Osteoblast (primary cell): ENCODE data around the gene DAGLB. TPM values are rescaled to one million over a fixed set of nuclear protein-coding genes. Genes with fewer than 3 reads are reported as not detected.
A peak's percentile ranks its signal among the peaks of the same experiment; 100 is the strongest.

ENCODE experiments used
- DNase-seq: peaks from one replicate; pipeline ENCODE4 v3.0.0; 2011; ENCODE audit warnings: low spot score, mixed read lengths; ENCODE audit not compliant: insufficient read length; ENCODE audit errors: missing footprints
- H2AFZ ChIP-seq: 2 replicates; pipeline ENCODE4 v1.6.0; 2011; ENCODE audit warnings: mild to moderate bottlenecking, low read length
- H3K27ac ChIP-seq: 2 replicates; pipeline ENCODE4 v1.5.1; 2011; ENCODE audit warnings: mild to moderate bottlenecking, low read depth, low read length, moderate library complexity
- H3K27me3 ChIP-seq: 2 replicates; pipeline ENCODE4 v1.6.0; 2012; ENCODE audit warnings: mild to moderate bottlenecking, control low read depth, inconsistent platforms, low read length, moderate library complexity; ENCODE audit not compliant: insufficient read depth
- H3K36me3 ChIP-seq: 2 replicates; pipeline ENCODE4 v1.5.1; 2011; ENCODE audit warnings: mild to moderate bottlenecking, low read length, control low read depth, moderate library complexity; ENCODE audit not compliant: insufficient read depth
- H3K4me1 ChIP-seq: 2 replicates; pipeline ENCODE4 v1.5.1; 2011; ENCODE audit warnings: mild to moderate bottlenecking, low read length, control low read depth, moderate library complexity; ENCODE audit not compliant: insufficient read depth
- H3K4me2 ChIP-seq: 2 replicates; pipeline ENCODE4 v1.6.0; 2011; ENCODE audit warnings: mild to moderate bottlenecking, low read length; ENCODE audit not compliant: insufficient read depth
- H3K4me3 ChIP-seq: fragments of 200-600 bp; sonication (generic); 3 replicates; pipeline ENCODE4 v1.5.1; 2012; ENCODE audit warnings: mild to moderate bottlenecking, low read length, inconsistent platforms; ENCODE audit not compliant: insufficient read depth
- H3K79me2 ChIP-seq: 2 replicates; pipeline ENCODE4 v1.6.0; 2012; ENCODE audit warnings: mild to moderate bottlenecking, low read length, control low read depth, inconsistent platforms; ENCODE audit not compliant: insufficient read depth
- H3K9me3 ChIP-seq: 2 replicates; pipeline ENCODE4 v1.5.1; 2011; ENCODE audit warnings: low read depth, low read length, control low read depth
- H4K20me1 ChIP-seq: 2 replicates; pipeline ENCODE4 v1.6.0; 2012; ENCODE audit warnings: mild to moderate bottlenecking, low read length, control low read depth; ENCODE audit not compliant: insufficient read depth
- CTCF ChIP-seq: IDR thresholded peaks from 2 replicates; pipeline ENCODE4 v1.5.1; 2011; ENCODE audit warnings: mild to moderate bottlenecking, low read depth, low read length, moderate library complexity; ENCODE audit errors: extremely low read depth
- total RNA-seq: library from RNA; depleted of rRNA; stranded (reverse); fragments of >200 nt; gene quantifications from 2 replicates; pipeline ENCODE4 v1.2.3, GENCODE V29; 2012

Gene DAGLB
- total RNA-seq, 1 donor = 17.4 TPM

- Histone ChIP-seq H3K4me3 (peak overlapping the region; percentile 91), H4K20me1 (peaks cover 77% of the 10 kb centered on the region)
Measured at GRCh38 chr7:6480323-6480660, 32.5 kb upstream of the DAGLB start.

GRCh38 chr7:6479067-6479466 lies 31.3 kb upstream of the DAGLB start:
- TF ChIP-seq CTCF = no peak
- Histone ChIP-seq H3K27me3 (no peaks in the 10 kb centered on the region), H2AFZ (no peak overlapping the region), H3K4me1 (peaks cover 52% of the 10 kb centered on the region), H3K9me3 (no peaks in the 10 kb centered on the region), H3K36me3 (peaks cover 51% of the 10 kb centered on the region), H3K27ac (peak overlapping the region; percentile 26), H4K20me1 (peaks cover 89% of the 10 kb centered on the region), H3K4me3 (no peak overlapping the region), H3K4me2 (no peak overlapping the region), H3K79me2 (peaks cover 99% of the 10 kb centered on the region)
- no peak for DNase-seq

More at GRCh38 chr7:6480323-6480660, 32.5 kb upstream of the DAGLB start:
- peaks cover 40% of the 10 kb centered on the region for H3K36me3 ChIP-seq
- H3K4me1 ChIP-seq = peaks cover 58% of the 10 kb centered on the region
- TF ChIP-seq CTCF = no peak
- no peaks in the 10 kb centered on the region for H3K9me3 ChIP-seq
- no peak overlapping the region for H2AFZ ChIP-seq
- no peaks in the 10 kb centered on the region for H3K27me3 ChIP-seq
- peaks cover 87% of the 10 kb centered on the region for H3K79me2 ChIP-seq
- H3K27ac ChIP-seq = peak overlapping the region; percentile 47
- DNase-seq = no peak
- peak overlapping the region; percentile 96 for H3K4me2 ChIP-seq

GRCh38 chr7:6478186-6478585 lies 30.4 kb upstream of the DAGLB start:
- H4K20me1 ChIP-seq = peaks cover 97% of the 10 kb centered on the region
- no peak for TF ChIP-seq CTCF
- no peak for DNase-seq
- H3K27ac ChIP-seq = no peak overlapping the region
- H3K36me3 ChIP-seq = peaks cover 60% of the 10 kb centered on the region
- H3K27me3 ChIP-seq = no peaks in the 10 kb centered on the region
- H2AFZ ChIP-seq = no peak overlapping the region
- no peaks in the 10 kb centered on the region for H3K9me3 ChIP-seq
- peaks cover 52% of the 10 kb centered on the region for H3K4me1 ChIP-seq
- no peak overlapping the region for H3K4me3 ChIP-seq
- peak overlapping the region; percentile 7 for H3K4me2 ChIP-seq
- H3K79me2 ChIP-seq = peaks cover 100% of the 10 kb centered on the region

GRCh38 chr7:6477318-6477660 lies 29.5 kb upstream of the DAGLB start:
- H3K27ac ChIP-seq = peak overlapping the region; percentile 56
- peak overlapping the region; percentile 15 for H3K4me2 ChIP-seq
- no peaks in the 10 kb centered on the region for H3K9me3 ChIP-seq
- H3K27me3 ChIP-seq = no peaks in the 10 kb centered on the region
- DNase-seq = no peak
- no peak for TF ChIP-seq CTCF
- peaks cover 100% of the 10 kb centered on the region for H3K79me2 ChIP-seq
- peaks cover 97% of the 10 kb centered on the region for H4K20me1 ChIP-seq
- no peak overlapping the region for H2AFZ ChIP-seq
- peak overlapping the region; percentile 8 for H3K4me3 ChIP-seq
- H3K4me1 ChIP-seq = peaks cover 48% of the 10 kb centered on the region
- peaks cover 66% of the 10 kb centered on the region for H3K36me3 ChIP-seq
